Measurements from ENCODE around the gene SATB1. TPM values are rescaled to one million over a fixed set of nuclear protein-coding genes. Genes with fewer than 3 reads are reported as not detected.

The SATB1 gene
- total RNA-seq, 6 experiments from 2014 or later = 9.3 to 14.9 (median 12.0) TPM

GRCh38 chr3:18423401-18424212 is 1.5 kb downstream of the SATB1 start:
- no peaks in the 10 kb centered on the region for H3K36me3 ChIP-seq
- 3% methylated on average over 22 of the region's 22 CpGs for WGBS (ENCODE audit: insufficient coverage, low coverage, low lambda C conversion rate, missing lambda C conversion rate)
- H3K4me3 ChIP-seq = peak overlapping the region; percentile 52 to 79 (median 62)
- intact Hi-C loops (cut with DNase I) = no loop called here
- no peaks in the 10 kb centered on the region for H3K27me3 ChIP-seq
- H3K4me1 ChIP-seq = peaks cover 0 to 15% (median 5%) of the 10 kb centered on the region in 4 donors
- H3K27ac ChIP-seq = peak overlapping the region; percentile 89 to 93 (median 91)
- H3K9me3 ChIP-seq = no peaks in the 10 kb centered on the region
- ATAC-seq (peak; percentile 50 to 57 (median 56)), DNase-seq (peak; percentile 28 to 62 (median 52))
- TF ChIP-seq CTCF (IDR thresholded peaks at IDR 0.05) = no peak
- TF ChIP-seq POLR2A (IDR thresholded peaks at IDR 0.05) = no peak

- H3K9me3 ChIP-seq = no peaks in the 10 kb centered on the region
- TF ChIP-seq CTCF (IDR thresholded peaks at IDR 0.05) = no peak
- no peak for TF ChIP-seq POLR2A (IDR thresholded peaks at IDR 0.05)
- H3K27ac ChIP-seq = peak overlapping the region; percentile 89 to 93 (median 91)
- H3K4me3 ChIP-seq = peak overlapping the region; percentile 52 to 79 (median 62)
- H3K4me1 ChIP-seq = peaks cover 0 to 15% (median 5%) of the 10 kb centered on the region in 4 donors
- peak in 1 of 4 donors; percentile 11 for ATAC-seq
- no peaks in the 10 kb centered on the region for H3K27me3 ChIP-seq
- 13% methylated on average over 5 of the region's 5 CpGs for WGBS (ENCODE audit: insufficient coverage, low coverage, low lambda C conversion rate, missing lambda C conversion rate)
- H3K36me3 ChIP-seq = peaks cover 0 to under 1% (median 0%) of the 10 kb centered on the region in 4 donors
- intact Hi-C loops (cut with DNase I) = no loop called here
- no peak for DNase-seq
Observed at GRCh38 chr3:18422972-18423371, 2.2 kb downstream of the SATB1 start.

GRCh38 chr3:18420555-18420954 is 4.6 kb downstream of the SATB1 start:
- WGBS (ENCODE audit: insufficient coverage, low coverage, low lambda C conversion rate, missing lambda C conversion rate) = 95% methylated on average over 9 of the region's 9 CpGs
- no peak for TF ChIP-seq CTCF (IDR thresholded peaks at IDR 0.05)
- TF ChIP-seq POLR2A (IDR thresholded peaks at IDR 0.05) = no peak
- Histone ChIP-seq H3K36me3 (peaks cover 0 to 14% (median 4%) of the 10 kb centered on the region in 4 donors), H3K4me1 (peaks cover 0 to 10% (median 5%) of the 10 kb centered on the region in 4 donors), H3K4me3 (no peak overlapping the region), H3K9me3 (no peaks in the 10 kb centered on the region), H3K27me3 (no peaks in the 10 kb centered on the region), H3K27ac (no peak overlapping the region)
- DNase-seq (no peak), ATAC-seq (no peak)
- intact Hi-C loops (cut with DNase I) = no loop called here

- 64% methylated on average over 4 of the region's 4 CpGs for WGBS (ENCODE audit: insufficient coverage, low coverage, low lambda C conversion rate, missing lambda C conversion rate)
- Histone ChIP-seq H3K27ac (no peak overlapping the region), H3K4me3 (no peak overlapping the region), H3K27me3 (no peaks in the 10 kb centered on the region), H3K4me1 (peaks cover 0 to 10% (median 5%) of the 10 kb centered on the region in 4 donors), H3K36me3 (peaks cover 0 to 23% (median 5%) of the 10 kb centered on the region in 4 donors), H3K9me3 (no peaks in the 10 kb centered on the region)
- no peak for TF ChIP-seq CTCF (IDR thresholded peaks at IDR 0.05)
- no peak for TF ChIP-seq POLR2A (IDR thresholded peaks at IDR 0.05)
- intact Hi-C loops (cut with DNase I) = no loop called here
- ATAC-seq (no peak), DNase-seq (no peak)
Observed at GRCh38 chr3:18419232-18419631, 5.9 kb downstream of the SATB1 start.

Measured in right lobe of liver (tissue), 6 donors.